ENCODE results near the gene GP9. TPM values are rescaled to one million over a fixed set of nuclear protein-coding genes. Genes with fewer than 3 reads are reported as not detected.

GP9 gene
- total RNA-seq, 1 experiment from 2014 or later, result not detected

- Histone ChIP-seq H3K4me2 (ENCODE audit: insufficient read depth, insufficient read length, low read length) (no peak overlapping the region), H3K79me2 (ENCODE audit: insufficient read depth, low read length) (no peaks in the 10 kb centered on the region), H2BK15ac (ENCODE audit: low read depth, low read length) (no peak overlapping the region), H2AK5ac (ENCODE audit: insufficient read length, low read length) (no peak overlapping the region), H3K23ac (ENCODE audit: insufficient read length, low read depth, low read length) (no peak overlapping the region), H3K18ac (ENCODE audit: insufficient read length, low read depth, low read length) (no peak overlapping the region), H4K20me1 (ENCODE audit: control insufficient read depth, insufficient read depth, insufficient read length) (no peaks in the 10 kb centered on the region), H3K56ac (ENCODE audit: insufficient read length, low read depth, low read length) (no peak overlapping the region), H3K9ac (ENCODE audit: extremely low read depth, insufficient read length, low read length) (no peak overlapping the region), H3K4ac (ENCODE audit: low read depth, low read length) (no peak overlapping the region), H2BK120ac (ENCODE audit: low read depth, low read length, poor library complexity, severe bottlenecking) (no peak overlapping the region), H3T11ph (ENCODE audit: low read length) (no peak overlapping the region), H3K27ac (ENCODE audit: insufficient read length, low read depth, low read length) (no peak overlapping the region), H3K4me1 (ENCODE audit: insufficient read depth, low read length) (no peaks in the 10 kb centered on the region), H3K27me3 (ENCODE audit: insufficient read depth, low read length) (no peaks in the 10 kb centered on the region), H4K5ac (ENCODE audit: insufficient read length, low read depth, low read length) (no peak overlapping the region), H3K79me1 (ENCODE audit: insufficient read depth, low read depth, low read length, poor library complexity, severe bottlenecking) (no peaks in the 10 kb centered on the region), H2BK5ac (ENCODE audit: insufficient read length, low read length) (no peak overlapping the region), H2AFZ (ENCODE audit: low read length) (no peak overlapping the region), H3K9me3 (ENCODE audit: control insufficient read depth, low read depth, low read length) (no peaks in the 10 kb centered on the region), H2BK12ac (ENCODE audit: insufficient read length, low read depth, low read length) (no peak overlapping the region), H2BK20ac (ENCODE audit: low read depth, low read length, poor library complexity, severe bottlenecking) (no peak overlapping the region), H4K91ac (ENCODE audit: insufficient read length, low read depth, low read length) (no peak overlapping the region), H3K23me2 (ENCODE audit: insufficient read length, low read depth, low read length, poor library complexity, severe bottlenecking) (no peaks in the 10 kb centered on the region), H4K8ac (replicated peaks; ENCODE audit: insufficient read length, low read depth, low read length) (no peak overlapping the region), H3K14ac (ENCODE audit: insufficient read depth, low read length) (no peak overlapping the region)
- Mint-ChIP-seq H3K4me3 (no peak overlapping the region), H3K4me1 (no peaks in the 10 kb centered on the region), H3K27ac (no peak overlapping the region), H3K9me3 (no peaks in the 10 kb centered on the region; a peak in 1 of 5 replicates), H3K36me3 (ENCODE audit: insufficient read depth in 1 of 3, low read depth in 3 of 3) (no peaks in the 10 kb centered on the region), H3K27me3 (ENCODE audit: low read depth) (peaks cover 11% of the 10 kb centered on the region)
- TF ChIP-seq, protein P1, sequence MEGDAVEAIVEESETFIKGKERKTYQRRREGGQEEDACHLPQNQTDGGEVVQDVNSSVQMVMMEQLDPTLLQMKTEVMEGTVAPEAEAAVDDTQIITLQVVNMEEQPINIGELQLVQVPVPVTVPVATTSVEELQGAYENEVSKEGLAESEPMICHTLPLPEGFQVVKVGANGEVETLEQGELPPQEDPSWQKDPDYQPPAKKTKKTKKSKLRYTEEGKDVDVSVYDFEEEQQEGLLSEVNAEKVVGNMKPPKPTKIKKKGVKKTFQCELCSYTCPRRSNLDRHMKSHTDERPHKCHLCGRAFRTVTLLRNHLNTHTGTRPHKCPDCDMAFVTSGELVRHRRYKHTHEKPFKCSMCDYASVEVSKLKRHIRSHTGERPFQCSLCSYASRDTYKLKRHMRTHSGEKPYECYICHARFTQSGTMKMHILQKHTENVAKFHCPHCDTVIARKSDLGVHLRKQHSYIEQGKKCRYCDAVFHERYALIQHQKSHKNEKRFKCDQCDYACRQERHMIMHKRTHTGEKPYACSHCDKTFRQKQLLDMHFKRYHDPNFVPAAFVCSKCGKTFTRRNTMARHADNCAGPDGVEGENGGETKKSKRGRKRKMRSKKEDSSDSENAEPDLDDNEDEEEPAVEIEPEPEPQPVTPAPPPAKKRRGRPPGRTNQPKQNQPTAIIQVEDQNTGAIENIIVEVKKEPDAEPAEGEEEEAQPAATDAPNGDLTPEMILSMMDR (conservative IDR thresholded peaks at IDR 0.05), result no peak
- no peak for DNase-seq
- WGBS (ENCODE audit: extremely low coverage, insufficient read length, low lambda C conversion rate), result no CpG with 5 or more reads among the region's 7 CpGs
Measured at GRCh38 chr3:129077222-129077621, 16.6 kb downstream of the GP9 start.

All from H9 (cell line).